ENCODE data around the gene FAHD2A.
"Not testable (repeated sequence)": the region's sequence is repeated elsewhere in the genome, so short reads cannot be mapped to it uniquely, and the experiment has no call there.

Gene FAHD2A, protein sequence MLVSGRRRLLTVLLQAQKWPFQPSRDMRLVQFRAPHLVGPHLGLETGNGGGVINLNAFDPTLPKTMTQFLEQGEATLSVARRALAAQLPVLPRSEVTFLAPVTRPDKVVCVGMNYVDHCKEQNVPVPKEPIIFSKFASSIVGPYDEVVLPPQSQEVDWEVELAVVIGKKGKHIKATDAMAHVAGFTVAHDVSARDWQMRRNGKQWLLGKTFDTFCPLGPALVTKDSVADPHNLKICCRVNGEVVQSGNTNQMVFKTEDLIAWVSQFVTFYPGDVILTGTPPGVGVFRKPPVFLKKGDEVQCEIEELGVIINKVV

GRCh38 chr2:95402370-95403203 lies at the start of gene FAHD2A:
FAHD2A (plus strand) TSS chr2:95402708; CDS start chr2:95405559, 2,851 bp downstream.
- TF ChIP-seq, protein P1, sequence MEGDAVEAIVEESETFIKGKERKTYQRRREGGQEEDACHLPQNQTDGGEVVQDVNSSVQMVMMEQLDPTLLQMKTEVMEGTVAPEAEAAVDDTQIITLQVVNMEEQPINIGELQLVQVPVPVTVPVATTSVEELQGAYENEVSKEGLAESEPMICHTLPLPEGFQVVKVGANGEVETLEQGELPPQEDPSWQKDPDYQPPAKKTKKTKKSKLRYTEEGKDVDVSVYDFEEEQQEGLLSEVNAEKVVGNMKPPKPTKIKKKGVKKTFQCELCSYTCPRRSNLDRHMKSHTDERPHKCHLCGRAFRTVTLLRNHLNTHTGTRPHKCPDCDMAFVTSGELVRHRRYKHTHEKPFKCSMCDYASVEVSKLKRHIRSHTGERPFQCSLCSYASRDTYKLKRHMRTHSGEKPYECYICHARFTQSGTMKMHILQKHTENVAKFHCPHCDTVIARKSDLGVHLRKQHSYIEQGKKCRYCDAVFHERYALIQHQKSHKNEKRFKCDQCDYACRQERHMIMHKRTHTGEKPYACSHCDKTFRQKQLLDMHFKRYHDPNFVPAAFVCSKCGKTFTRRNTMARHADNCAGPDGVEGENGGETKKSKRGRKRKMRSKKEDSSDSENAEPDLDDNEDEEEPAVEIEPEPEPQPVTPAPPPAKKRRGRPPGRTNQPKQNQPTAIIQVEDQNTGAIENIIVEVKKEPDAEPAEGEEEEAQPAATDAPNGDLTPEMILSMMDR (IDR thresholded peaks at IDR 0.05; ENCODE audit: control extremely low read depth, extremely low read depth, low read depth, missing control alignments): no peak
- ChIA-PET CTCF (interaction anchor here (1.3 to 4.0 kb wide), 7 partner anchors 8 to 57 kb away, joined by 3 to 47 read pairs (median 6); no protein-coding TSS in a partner anchor), POLR2A (interaction anchor here (0.6 kb wide), 1 partner anchor 1179 kb away, joined by 3 read pairs; no protein-coding TSS in a partner anchor)
- DNase-seq (ENCODE audit: extremely low spot score): peak; percentile 99

DNA sequence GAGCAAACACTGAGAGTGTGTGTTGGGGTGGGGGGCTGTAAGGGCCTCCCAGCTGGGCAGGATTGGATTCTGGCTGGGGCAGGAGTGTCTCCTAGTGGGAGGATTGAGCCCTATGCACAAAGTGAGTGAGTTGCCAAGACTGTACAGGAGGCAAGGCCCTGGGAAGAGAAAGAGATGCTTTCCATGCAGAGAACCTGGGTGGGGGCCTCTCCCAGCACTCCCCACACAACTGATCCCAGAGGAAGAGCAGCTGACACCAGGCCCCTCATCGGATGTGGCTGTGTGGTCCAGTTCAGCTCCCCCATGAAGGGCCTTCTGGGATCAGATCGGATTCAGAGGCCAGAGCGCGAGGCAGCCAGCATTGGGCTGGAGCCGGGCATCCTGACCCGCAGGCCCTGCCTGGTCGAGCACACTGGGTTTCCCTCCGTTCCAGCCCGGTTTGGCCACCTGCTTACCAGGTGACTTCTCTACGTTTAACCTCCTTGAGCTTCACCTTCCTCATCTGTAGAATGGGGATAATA lies 49.4 kb upstream of the FAHD2A start:
- TF ChIP-seq, protein P1 (IDR thresholded peaks at IDR 0.05; ENCODE audit: control extremely low read depth, extremely low read depth, low read depth, missing control alignments): no peak
- CTCF ChIA-PET: no interaction called here
- POLR2A ChIA-PET: no interaction called here
- no peak for DNase-seq (ENCODE audit: extremely low spot score)

- TF ChIP-seq, protein P1 (IDR thresholded peaks at IDR 0.05; ENCODE audit: control extremely low read depth, extremely low read depth, low read depth, missing control alignments): no peak
- ChIA-PET CTCF (interaction anchor here (0.9 to 1.3 kb wide), 2 partner anchors 9 to 36 kb away, joined by 3 read pairs; no protein-coding TSS in a partner anchor), POLR2A (no interaction called here)
- DNase-seq (ENCODE audit: extremely low spot score): no peak
Observed at GRCh38 chr2:95353613-95354468, 48.7 kb upstream of the FAHD2A start.

DNA sequence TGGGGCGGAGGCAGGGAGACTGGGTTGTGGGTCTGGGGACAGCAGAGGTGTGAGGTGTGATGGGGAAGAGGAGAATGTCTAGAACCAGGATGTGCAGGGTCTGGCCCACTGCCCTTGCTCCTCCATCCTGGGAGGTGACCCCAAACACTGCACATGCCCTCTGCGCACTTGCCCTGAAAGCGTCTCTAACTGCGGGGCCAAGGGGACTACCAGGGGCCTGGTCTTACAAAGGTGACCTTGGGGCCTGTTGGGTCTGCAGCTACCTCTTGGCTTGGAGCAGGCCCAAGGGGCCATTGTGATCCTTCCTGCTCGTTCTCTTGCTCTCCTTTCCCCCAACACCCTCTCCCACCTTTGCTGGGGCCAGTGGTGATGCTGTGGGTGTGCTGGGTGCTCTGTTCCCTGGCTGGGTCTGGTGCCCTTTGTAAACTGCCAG lies 48.0 kb upstream of the FAHD2A start:
- ChIA-PET CTCF (interaction anchor here (0.9 to 1.3 kb wide), 2 partner anchors 10 to 35 kb away, joined by 3 read pairs; no protein-coding TSS in a partner anchor), POLR2A (no interaction called here)
- TF ChIP-seq, protein P1 (IDR thresholded peaks at IDR 0.05; ENCODE audit: control extremely low read depth, extremely low read depth, low read depth, missing control alignments): no peak
- DNase-seq (ENCODE audit: extremely low spot score): no peak

DNA sequence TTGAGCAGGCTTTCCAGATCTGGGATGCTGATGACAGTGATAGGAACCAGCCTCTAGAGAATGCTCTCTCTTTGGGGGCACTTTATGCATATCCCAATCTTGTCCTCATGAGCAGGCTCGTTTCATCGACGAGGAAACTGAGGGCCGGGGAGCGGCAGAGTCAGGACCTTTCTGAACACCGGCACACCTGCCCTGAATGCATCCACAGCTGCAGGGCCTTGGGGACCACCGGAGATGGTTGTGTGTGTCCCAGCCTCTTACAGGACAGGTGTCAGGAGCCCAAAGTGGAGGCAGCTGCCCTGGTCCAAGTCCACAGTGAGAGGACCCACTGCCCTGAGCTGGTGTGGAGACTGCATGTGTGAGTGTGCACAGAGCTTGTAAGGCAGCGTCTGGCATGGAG lies 47.6 kb upstream of the FAHD2A start:
- TF ChIP-seq, protein P1 (IDR thresholded peaks at IDR 0.05; ENCODE audit: control extremely low read depth, extremely low read depth, low read depth, missing control alignments): no peak
- POLR2A ChIA-PET: no interaction called here
- no peak for DNase-seq (ENCODE audit: extremely low spot score)
- CTCF ChIA-PET: interaction anchor here (0.9 to 5.3 kb wide), 3 partner anchors 10 to 35 kb away, joined by 3 to 27 read pairs (median 3); no protein-coding TSS in a partner anchor

GRCh38 chr2:95355486-95355885 lies 47.0 kb upstream of the FAHD2A start:
- POLR2A ChIA-PET; DNase-seq (ENCODE audit: extremely low spot score): not testable (repeated sequence)
- CTCF ChIA-PET: interaction anchor here (5.3 kb wide), 1 partner anchor 11 kb away, joined by 27 read pairs; no protein-coding TSS in a partner anchor

Measured in GM10248 (cell line).